NCI-H2029 treated with DMSO at 0.1 percent for 48 hours (cell line): ENCODE data around the gene FYN.

Experiments
- DNase-seq: peaks from one replicate; lab custom pipeline; 2025; lab: John Stamatoyannopoulos, UW

FYN gene

GRCh38 chr6:111769365-111770152 is 103.7 kb downstream of the FYN start:
- DNase-seq: no peak

GRCh38 chr6:111768431-111768770 is 104.9 kb downstream of the FYN start:
- no peak for DNase-seq

- DNase-seq: no peak
Observed at GRCh38 chr6:111767752-111768430, 105.4 kb downstream of the FYN start.

GRCh38 chr6:111766201-111766857 is 106.9 kb downstream of the FYN start:
- DNase-seq: no peak

- DNase-seq: no peak
Observed at GRCh38 chr6:111765763-111766162, 107.5 kb downstream of the FYN start.

GRCh38 chr6:111764238-111765175 is 108.7 kb downstream of the FYN start:
- DNase-seq: no peak

GRCh38 chr6:111763381-111763780 is 109.9 kb downstream of the FYN start:
- DNase-seq: no peak

- no peak for DNase-seq
Observed at GRCh38 chr6:111761783-111762312, 111.4 kb downstream of the FYN start.

- no peak for DNase-seq
Observed at GRCh38 chr6:111761212-111761611, 112.0 kb downstream of the FYN start.

GRCh38 chr6:111759836-111760785 is 113.1 kb downstream of the FYN start:
- no peak for DNase-seq

GRCh38 chr6:111759331-111759835 is 113.9 kb downstream of the FYN start:
- DNase-seq: no peak

- no peak for DNase-seq
Observed at GRCh38 chr6:111758608-111759329, 114.5 kb downstream of the FYN start.

GRCh38 chr6:111757342-111757741 is 115.9 kb downstream of the FYN start:
- DNase-seq: no peak

GRCh38 chr6:111754423-111754822 is 118.8 kb downstream of the FYN start:
- no peak for DNase-seq

GRCh38 chr6:111753573-111753972 is 119.7 kb downstream of the FYN start:
- DNase-seq: no peak

- DNase-seq: no peak
Observed at GRCh38 chr6:111752476-111752875, 120.8 kb downstream of the FYN start.

- no peak for DNase-seq
Observed at GRCh38 chr6:111750753-111751673, 122.2 kb downstream of the FYN start.

- DNase-seq: no peak
Observed at GRCh38 chr6:111750153-111750552, 123.1 kb downstream of the FYN start.

- DNase-seq: no peak
Observed at GRCh38 chr6:111748231-111748647, 125.0 kb downstream of the FYN start.
